Fibroblast of skin of right quadriceps (primary cell): ENCODE results near the gene CACNG4.

Source experiments
- DNase-seq: peaks from one replicate; pipeline ENCODE4 v3.0.0-alpha.2; 2013

Gene CACNG4

DNA sequence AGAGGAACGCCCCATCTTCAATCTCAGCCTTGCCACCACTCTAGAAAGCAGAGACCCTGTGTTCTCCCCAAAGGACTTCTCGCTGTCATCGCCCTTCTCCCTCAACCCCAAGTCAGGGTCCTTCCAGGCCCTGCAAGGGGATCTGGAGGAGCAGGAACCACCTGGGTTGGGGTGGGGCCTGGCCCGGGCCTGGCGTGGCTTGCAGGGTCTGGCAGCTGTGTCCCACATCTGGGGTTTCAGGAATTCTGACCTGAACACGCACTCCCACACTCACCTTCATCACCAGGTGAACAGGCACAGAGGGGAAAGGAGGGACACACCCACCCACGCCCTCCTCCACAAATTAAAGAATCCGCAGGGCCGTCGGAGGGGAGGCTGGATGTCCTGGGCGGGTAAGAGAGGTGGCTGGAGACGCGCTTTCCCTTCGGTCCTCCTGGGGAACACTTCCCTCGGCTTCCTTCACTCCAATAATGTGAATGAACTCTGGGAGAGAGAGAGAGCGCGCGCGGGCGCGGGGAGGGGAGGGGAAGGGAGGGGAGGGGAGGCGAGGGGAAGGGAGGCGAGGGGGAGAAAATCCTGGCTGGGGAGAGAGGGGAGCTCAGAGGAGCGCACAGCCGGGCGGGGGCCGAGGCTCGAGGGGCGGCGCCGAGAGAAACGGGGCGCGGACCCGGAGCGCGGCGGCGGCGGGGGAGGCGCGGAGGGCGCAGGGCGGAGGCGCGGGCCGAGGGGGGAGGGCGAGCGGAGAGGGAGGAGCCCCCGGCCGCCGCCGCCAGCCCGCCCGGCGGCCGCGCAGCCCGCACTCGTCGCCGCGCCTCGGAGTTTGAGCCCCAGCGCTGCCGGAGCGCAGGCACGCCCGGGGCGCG is at the start of gene CACNG4:
Gene CACNG4, plus strand, starts transcription at position 799 of the 863 bp plus-strand sequence. CDS start 205 bp downstream, outside the sequence.
- no peak for DNase-seq

DNA sequence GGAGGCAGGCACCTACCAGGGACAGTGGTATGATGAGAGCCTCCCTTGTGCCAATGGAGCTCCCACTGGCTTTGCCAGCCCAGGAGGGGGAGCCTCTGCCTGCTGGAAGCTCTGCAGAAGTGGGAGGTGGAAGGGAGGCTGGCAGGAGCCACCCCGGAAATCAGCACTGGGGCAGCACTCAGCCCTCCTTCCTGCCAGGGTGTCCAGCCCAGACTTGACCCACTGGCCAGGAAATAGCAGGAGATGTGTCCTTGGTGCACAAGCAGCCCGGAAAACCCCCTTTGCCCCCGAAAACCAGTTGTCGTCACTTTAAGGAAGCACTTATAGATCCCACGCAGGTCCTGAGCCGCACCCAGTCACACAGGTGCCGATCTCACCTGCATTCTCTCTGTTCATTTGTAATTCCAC is 49.3 kb upstream of the CACNG4 start:
- DNase-seq: no peak

DNA sequence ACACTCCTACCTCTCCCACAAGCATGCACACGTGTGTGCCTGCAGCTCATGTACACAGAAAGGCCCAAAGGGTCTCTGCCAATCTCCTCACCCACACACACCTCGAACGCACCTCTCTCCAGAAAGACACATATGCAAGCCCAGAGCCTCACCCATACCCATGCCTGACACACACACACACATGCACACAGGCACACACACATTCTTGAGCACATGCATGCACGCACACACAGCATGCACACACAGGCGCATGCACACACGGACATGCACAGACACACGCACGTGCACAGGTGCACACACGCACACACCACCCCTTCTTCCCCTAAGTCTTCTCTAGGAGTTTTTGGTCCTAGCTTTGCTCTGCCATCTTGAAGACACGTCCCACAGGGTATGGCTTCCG is 48.7 kb upstream of the CACNG4 start:
- no peak for DNase-seq

DNA sequence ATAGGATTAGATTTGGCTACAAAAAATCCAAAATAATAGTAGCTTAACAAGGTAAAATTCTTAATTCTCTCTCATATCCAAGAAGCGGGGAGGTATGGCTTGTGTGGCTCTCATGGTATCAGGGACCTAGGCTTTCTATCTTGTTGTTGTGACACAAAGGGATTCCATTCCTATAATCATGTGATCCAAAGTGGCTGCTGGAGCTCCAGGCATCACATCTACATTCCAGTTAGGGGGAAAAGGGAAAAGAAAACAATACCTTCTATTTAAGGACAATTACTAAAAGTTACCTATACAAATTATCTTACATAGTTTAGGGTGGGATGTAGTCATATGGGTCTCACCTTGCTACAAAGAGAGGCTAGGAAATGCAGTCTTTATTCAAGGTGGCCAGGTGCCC is 47.6 kb upstream of the CACNG4 start:
- DNase-seq: no peak

DNA sequence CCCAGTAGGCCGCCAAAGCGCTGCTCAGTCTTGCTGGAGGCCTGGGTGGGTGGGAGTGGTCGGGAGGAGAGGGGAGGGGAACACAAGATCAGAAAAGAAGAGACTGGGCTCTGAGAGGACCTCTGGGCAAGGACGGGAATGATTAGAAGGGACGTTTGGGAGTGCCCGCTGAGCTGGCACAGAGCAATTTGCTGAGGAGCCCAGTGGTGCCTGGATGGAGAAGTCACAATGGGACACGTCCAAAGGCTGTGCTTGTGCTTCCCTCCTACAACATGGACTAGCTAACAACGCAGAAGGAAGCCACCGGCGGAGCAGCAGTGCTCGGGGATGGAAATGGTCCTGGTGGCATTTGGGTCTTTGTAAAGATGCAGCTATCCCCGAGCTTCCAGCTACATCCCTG is 45.6 kb upstream of the CACNG4 start:
- no peak for DNase-seq

DNA sequence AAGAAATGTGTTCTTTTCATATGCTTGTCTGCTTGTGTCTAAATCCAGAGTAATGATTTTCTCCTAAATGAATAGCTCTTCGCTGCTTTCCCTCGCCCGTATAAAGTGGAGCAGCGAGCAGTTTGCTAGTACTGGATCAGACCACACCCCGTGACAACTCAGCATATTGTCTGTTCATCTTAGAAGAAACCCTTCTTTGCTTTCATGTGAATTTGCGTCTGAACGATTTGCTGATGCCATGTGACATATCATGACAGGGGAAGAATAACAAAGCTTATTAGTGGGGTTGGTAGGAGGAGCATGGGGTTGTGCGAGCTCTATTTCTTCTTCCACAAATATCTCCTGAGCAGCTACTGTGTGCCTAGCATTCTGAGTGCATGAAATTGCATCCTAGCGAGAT is 44.1 kb upstream of the CACNG4 start:
- no peak for DNase-seq

DNA sequence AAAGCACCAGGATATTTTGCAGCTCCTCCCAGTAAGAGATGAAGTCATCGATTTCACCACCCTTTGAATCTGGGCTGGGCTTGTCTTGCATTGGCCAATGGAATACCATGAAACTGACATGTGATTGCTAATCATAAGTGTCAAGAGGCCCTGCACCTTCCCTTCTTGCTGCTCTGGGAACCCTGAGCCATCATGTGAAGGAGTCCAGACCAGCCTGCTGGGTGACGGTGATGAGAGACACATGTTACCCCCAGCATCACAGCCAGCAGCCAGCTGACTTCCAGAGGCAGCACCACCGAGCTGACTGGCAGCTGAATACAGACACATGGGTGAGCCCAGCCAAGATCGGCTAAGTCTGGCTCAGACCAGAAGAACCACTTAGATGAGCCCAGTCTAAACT is 43.6 kb upstream of the CACNG4 start:
- no peak for DNase-seq

DNA sequence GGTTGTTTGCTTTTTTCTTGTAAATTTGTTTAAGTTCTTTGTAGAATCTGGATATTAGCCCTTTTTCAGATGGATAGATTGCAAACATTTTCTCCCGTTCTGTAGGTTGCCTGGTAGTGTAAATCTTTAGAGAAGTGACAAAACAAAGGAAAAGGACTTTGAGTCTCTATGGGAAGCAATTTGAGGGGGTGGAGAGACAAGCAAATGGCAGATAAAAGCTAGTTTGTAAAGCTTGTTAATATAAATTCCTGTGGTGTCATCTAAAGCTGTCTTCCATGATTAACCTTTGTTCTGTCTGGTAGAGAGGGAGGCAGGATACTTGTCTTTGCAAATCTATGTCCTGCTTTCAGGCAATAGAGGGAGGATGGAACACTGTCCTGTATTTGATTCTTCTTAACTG is 40.6 kb upstream of the CACNG4 start:
- DNase-seq: no peak

DNA sequence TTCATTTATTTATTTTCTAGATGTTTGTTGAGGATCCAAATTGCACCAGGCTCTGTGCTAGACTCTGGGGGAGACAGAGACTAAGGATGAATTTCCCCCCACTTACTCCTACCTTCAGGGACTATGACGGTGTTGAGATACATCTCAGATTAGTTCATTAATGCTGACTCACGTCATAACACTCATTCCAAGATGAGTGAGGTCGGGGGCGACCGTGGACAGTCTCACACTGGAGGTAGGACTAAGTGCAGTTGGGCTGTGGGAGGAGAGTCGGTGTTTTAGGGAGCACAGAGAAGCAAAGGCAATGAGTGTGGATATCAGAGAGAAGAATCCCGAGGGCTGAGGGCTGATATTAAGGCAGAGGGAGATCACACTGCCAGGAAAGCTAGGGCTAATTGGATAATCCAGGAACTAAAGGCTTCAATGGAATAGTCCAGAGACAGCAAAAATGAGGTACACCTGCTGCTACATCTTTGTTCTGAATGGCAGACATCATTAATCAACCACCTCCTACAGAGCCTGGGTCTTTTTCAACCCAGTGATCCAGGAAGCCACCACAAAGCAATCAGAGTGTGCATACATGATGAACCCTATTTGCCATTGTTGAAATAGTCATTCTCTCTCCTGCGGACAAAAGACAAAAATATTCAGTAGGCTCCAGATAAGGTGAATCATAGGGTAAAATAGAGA is 38.6 kb upstream of the CACNG4 start:
- DNase-seq: no peak

DNA sequence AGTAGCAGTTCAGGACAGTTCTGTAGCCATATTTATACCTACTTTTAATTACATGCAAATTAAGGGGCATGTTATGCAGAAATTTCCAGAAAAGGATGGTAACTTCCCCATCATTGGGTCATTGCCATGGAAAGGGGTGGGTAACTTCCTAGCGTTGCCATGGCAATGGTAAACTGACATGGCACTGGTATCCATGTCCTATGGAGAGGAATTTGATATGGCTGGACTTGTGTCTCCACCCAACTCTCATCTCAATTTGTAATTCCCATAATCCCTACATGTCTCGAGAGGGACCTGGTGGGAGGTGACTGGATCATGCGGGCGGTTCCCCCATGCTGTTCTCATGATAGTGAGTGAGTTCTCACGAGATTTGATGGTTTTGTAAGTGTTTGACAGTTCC is 35.6 kb upstream of the CACNG4 start:
- DNase-seq: no peak

DNA sequence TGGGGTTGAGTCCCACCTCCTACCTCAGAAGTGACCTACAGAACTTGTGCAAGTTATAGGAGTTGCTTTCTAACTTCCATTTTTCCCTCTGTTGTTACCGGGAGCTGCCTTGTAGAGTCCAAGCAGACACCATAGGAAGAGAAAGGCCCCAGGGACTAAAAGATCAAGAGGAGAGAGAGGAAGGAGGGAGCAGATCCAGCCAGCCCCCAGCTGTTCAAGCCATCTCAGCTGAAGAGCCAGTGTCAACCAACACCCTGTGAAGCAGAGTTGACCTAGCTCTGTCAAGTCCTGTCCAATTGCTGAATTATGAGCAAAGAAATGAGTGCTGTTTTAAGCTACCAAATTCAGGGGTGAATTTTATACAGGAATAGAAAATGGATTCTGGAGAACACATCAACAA is 34.9 kb upstream of the CACNG4 start:
- DNase-seq: no peak

DNA sequence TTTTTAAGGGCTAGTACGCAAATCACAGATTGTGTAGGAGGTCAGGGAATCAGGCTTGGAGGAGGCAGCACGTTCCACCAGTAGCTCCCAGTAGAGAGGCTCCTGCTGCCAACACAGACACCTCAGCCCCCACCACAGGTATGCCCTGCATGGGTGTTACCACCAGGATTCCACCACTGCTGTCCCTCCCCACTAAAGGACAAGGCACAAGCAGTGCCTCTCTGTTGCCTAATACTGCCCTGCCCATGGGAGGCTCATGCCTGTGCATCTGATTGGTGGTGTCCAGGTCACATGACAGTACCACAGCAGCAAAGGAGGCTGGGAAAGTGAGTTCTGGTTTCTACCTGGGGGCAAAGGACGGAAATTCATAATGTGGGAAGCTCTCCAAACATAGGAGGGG is 33.6 kb upstream of the CACNG4 start:
- no peak for DNase-seq

DNA sequence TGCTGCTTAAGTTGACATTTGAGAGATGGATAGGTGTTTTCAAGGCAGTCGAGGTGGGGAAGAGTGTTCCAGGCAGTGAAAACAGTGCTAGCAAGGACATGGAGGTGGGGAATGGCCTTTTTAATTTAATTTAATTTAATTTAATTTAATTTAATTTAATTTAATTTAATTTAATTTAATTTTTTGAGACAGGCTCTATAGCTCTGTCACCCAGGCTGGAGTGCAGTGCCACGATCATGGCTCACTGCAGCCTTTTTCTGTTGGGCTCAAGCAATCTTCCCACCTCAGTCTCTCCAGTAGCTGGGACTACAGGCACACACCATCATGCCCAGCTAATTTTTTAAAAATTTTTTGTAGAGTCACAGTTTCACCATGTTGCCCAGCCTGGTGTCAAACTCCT is 32.2 kb upstream of the CACNG4 start:
- DNase-seq: no peak

DNA sequence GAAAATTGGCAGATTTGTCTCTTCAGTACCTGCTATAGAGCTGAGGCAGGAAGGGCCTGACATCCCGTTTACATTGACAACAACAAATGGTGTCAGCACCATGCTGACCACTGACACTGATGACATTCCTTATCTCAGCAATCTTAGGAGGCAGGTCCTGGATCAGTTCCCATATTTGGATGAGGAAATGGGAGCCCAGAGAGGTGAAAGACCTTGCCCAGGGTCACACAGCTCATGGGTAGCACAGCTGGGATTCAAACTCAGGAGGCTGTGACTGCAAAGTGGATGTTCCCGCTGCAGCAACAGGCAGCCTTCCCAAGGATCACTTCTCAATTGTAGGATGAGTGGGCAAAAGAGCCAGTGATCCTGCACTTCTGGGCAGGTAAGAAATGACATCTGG is 30.5 kb upstream of the CACNG4 start:
- DNase-seq: no peak

DNA sequence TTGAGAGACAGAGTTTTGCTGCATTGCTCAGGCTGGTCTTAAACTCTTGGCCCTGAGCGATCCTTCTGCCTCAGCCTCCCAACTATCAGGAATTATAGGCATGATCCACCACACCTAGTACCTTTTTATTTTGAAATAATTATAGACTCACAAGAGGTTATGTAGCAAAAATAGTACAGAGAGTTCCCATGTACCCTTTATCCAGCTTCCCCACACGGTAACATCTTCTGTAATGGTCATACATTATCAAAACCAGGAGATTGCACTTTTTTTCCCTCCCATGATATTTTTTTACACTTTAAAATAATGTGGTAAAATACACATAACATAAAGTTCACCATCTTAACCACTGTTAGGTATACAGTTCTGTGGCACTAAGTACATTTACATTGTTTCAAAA is 28.8 kb upstream of the CACNG4 start:
- no peak for DNase-seq

DNA sequence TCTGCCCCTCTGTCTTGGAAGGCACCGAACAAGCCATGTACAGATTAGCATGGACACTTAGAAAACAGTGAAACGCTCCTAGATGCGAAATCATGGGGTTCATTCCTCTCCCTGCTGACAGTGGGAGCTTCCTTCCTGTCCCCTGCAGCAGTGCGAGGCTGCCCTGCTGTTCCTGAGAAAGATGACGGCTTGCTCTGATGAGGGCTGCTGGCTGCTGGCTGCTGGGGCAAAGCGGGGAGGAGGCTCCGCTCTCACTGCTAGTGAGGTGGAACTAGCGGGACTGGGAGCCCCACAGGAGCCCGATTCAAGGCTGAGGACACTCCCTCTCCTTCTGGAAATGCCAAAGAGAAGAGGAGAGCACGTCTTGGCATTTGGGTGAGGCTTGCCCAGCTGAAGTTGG is 25.9 kb upstream of the CACNG4 start:
- DNase-seq: no peak

DNA sequence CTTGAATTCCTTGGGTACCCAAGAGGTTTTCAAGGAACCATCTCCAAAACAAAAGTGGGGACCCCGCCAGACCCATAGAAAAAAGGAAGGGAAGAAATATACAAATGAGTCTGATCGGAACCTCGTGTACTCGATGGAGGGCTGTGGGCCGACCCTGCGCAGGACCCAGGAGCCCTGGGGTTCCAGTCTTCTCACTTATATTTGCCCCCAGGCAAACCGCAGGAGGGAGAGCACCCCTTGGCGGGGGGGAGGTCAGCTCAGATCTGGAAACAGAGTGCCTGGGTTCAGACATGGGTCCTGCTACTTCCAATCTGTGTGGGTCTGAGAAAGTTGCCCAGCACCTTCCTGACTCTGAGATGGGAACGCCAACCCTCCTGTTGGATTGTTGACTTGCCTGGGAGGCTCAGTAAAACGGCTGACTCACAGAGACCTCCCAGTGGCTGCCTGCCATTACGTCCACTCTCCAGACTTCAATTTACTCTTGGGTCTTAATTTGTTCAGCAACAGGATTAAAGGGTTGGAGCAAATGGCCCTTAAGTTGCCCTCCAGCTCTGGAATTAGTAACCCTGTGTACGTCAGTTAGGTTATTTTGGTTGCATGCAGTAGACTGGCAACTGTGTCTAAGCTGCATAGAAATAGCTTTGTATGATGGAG is 24.9 kb upstream of the CACNG4 start:
- no peak for DNase-seq

DNA sequence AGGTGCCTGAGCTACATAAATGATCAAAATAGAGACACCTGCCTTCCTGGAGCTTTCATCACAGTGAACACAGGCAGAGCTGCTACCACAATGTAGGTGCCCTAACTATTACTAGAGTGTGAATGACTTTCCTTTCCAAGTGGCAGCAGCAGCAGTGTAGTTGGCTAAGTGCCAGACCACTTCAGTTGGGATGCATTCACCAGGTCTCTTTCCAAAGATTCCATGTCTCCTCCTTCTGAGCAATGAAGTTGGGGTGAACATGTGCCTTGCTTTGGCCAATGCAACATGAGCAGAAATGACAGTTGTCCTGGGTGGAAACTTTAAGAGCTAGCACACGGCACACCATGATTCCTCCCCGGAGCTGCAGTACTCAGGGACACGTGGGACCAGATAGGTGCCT is 23.3 kb upstream of the CACNG4 start:
- DNase-seq: no peak

DNA sequence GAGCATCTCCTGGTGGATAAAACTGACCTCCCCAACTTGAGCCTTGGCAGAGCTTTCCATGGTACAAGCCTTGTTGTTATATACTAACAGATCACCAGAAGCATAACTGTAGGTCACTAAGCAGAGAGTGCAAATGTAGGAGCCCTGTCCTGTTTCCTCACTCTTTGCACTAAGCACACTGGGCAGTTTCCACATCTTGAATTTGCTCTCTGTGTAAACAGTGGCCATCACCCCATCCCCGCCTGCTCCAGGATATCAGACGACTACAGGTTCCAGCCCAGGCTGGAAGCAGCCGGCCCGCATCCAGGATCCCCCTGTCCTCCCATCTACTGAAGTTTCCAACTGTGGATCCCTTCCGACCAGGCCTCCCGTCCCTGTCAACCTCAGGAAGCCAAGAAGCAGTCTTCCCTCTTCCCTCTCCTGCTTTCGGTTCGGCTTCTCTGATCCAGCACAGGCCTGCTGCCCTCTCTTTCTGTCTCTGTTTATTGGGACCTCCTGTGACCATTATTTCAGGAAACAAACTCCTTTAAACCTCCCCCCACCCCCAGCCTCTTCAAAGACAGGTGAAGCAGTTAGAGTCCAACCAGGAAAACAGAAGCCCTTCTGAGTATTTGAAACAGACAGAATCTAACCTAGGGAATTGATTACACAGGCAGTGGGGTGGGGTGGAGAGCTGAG is 22.6 kb upstream of the CACNG4 start:
- DNase-seq: no peak

DNA sequence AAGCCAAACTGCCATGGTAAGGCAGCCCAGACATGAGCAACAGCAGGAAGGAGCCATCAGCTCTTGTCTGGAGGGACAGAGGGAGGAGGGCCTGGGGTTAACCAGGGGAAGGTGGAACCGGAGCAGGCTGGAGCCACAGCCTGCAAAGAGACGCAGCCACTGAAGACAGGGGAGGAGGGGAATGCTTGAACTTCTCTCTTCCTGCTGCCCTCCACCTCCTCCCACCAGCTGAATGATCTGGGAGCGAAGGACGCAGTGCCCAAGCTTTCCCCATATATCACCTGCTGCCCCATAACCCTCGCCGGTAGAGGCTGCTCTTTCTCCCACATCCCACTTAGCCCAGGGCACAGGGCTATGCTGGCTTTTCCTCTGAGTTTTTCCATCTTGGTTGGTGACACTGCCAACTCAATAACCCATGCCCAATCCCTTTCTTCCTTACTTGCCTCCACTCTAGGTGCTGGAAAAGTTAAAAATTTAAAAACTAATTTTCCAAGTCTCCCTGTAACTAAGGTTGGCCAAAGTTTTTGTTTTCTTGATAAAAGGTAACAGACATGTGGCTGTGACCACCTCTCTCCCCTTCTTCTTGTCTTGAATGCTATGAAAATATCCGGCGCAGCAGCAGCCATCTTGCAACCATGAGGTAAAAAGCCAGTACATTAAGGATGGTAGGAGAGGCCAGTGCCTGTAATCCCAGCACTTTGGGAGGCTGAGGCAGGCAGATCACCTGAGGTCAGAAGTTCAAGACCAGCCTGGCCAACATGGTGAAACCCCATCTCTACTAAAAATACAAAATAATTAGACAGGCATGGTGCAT is 21.8 kb upstream of the CACNG4 start:
- DNase-seq: no peak

DNA sequence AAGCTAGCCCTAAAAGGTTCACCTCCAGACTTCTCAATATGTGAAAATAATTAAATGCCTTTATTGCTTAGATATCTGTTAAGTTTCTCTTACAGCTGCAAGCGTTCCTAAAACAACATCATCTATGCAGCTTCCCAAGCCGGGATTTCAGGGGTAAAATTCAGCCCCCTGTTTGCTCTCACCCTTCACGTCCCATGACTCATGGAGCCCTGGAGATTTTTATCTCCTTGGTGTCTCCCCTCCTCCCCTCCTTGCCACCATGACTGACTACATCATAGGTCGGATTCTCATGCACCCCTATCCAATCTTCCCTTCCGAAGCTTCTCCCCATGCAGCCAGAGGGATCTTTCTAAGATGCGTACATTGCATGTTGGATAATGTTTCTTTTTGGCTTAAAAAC is 21.0 kb upstream of the CACNG4 start:
- DNase-seq: no peak

DNA sequence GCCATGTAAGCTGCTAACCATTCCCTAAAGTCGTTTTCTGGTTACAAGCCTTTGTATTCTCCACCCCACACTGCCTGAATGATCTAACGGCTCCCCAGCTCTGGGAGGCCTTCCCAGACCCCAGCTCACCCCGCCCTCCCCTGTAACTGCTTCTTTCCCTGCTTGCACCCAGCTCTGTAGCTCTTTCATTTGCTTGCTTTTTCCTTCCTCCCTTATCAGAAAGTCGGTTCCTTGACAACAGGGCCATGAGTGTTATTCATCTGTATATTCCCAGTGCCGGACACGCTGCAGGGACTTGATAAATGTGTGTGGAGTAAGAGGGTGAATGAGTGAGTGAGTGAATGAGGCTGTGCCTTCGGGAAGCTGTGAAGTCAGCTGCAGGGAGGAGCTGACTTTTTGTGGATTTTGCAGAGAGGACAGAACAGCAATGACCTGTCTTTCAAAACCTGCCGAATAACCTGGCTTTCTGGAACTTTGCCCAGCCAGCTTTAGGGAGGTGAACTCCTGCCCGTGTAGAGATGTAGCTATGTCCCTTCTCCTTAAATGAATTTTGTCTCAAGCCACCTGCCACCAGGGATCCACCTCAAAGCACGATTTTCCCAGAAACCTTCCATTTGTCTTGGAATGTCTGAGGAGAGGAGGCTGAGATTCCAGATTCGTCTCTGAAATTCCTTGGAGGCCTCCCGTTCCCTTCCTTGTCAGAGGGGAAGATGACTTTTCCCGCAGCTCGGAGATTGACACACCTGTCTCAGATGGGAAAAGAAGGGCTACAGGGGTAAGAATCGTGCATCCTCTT is 20.0 kb upstream of the CACNG4 start:
- DNase-seq: no peak
